GM12892 (cell line): ENCODE data around the gene MAEA.

Experiments
- POLR2A ChIP-seq: IDR thresholded peaks from 2 replicates; pipeline ENCODE4 v1.6.1; 2011; ENCODE audit warnings: low read depth, low read length, control low read depth
- POLR2AphosphoS5 ChIP-seq: IDR thresholded peaks from 2 replicates; pipeline ENCODE4 v1.6.1; 2011; ENCODE audit warnings: low read depth, low read length, control low read depth
- TAF1 ChIP-seq: IDR thresholded peaks from 2 replicates; pipeline ENCODE4 v1.6.1; 2011; ENCODE audit warnings: low read depth, mild to moderate bottlenecking, control low read depth, low read length, borderline replicate concordance

DNA sequence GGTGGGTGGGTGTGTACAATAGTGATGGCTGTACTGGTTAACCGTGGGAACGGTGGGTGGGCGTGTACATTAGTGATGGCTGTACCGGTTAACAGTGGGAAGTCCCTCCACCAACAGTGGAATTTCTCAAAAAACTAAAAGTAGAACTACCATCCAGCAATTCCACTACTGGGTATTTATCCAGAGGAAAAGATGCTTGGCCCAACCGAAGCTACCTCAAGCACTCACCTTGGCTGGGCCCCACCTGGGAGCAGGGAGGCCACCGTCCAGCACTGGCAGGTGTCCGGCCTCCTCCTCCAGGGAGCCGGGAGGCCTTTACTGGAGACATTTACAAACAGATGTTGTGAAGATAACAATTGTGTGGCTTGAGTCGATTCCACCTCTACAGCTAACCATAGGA, 6.0 kb upstream of the MAEA start:
- TF ChIP-seq POLR2A (no peak), POLR2AphosphoS5 (no peak), TAF1 (no peak)
